GM19043 (cell line): Measurements from ENCODE around the gene SIL1.

ENCODE experiments used
- ATAC-seq: cut with Tn5 transposase; IDR thresholded peaks from one replicate; pipeline ENCODE4 v1.9.1; 2021; ENCODE audit warnings: low read depth; ENCODE audit not compliant: unreplicated experiment

Gene SIL1

DNA sequence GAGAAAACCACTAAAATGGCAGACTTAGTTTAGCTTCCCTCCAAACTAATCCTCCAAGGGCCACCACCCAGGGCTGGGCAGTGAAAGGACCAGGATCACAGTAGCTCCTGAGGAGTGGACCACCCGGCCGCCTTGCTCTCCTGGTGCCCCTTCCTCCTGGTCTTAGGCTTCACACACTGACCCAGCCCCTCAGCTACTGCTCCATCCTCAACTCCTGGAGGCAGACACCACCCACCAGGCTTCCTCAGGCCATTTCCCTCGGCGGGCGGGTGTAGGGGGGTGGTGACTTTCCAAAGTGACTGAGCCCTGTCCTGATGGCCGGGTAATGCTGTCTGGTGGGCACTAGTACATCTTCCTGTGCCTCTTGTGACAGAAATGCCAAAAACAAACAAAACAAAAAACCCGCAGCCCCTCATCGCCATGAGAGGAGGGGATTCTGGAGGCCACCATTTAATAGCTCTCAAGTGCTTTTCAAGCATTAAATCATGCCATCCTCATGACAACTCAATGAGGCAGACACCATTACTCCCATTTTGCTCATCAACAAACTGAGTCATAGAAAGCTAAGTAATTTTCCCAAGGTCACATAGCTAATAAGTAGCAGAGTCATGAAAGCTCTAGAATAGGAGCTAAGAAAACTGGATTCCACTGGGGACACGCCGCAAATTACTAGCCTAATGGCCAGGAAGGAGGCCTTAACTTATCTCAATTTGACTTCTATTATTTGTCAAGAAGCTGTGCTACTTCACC, 231.8 kb downstream of the SIL1 start:
- ATAC-seq = no peak

DNA sequence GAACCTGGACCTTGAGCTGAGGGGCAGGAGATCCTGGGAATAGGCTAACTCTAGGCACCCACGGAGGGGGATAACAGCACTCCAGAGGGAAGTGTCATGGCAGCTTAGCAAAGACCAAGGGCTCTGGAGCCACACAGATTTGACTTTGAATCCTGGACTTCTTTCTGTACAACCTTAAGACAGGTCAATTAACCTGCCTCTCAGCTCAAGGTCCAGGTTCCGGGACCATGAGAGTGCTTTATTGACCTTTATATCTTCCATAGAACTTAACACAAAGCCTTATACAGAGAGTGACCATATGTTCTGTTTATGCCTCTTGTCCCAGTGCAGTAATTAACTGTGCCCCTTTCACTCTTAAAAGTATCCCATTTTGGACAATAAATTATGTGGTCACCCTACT, 232.5 kb downstream of the SIL1 start:
- ATAC-seq = no peak

DNA sequence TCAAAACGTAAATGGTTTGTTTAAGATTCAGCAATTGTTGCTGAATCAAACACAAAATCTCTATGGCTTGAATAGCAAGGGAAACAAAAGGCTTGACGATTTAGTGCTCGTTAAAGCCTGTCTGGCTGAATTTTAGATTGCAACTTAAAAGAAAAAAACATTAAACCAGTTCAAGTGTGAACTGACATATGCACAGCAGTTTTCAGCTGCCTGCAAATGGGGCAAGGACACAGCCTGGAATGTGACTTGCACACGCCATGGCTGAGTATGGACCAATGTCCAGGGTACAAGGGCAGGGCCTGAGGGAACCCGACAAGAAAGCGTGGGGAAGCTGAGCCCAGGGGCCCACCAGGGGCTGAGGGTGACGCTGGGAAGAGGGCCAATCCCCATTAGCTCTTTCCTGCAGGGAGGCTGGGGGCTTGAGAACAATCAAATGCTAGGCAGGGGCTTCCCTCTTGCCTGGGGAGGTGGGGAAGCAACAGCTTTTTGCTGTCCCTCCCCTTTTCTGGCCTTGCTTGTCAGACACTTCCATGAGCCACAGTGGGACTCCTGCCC, 233.4 kb downstream of the SIL1 start:
- no peak for ATAC-seq

DNA sequence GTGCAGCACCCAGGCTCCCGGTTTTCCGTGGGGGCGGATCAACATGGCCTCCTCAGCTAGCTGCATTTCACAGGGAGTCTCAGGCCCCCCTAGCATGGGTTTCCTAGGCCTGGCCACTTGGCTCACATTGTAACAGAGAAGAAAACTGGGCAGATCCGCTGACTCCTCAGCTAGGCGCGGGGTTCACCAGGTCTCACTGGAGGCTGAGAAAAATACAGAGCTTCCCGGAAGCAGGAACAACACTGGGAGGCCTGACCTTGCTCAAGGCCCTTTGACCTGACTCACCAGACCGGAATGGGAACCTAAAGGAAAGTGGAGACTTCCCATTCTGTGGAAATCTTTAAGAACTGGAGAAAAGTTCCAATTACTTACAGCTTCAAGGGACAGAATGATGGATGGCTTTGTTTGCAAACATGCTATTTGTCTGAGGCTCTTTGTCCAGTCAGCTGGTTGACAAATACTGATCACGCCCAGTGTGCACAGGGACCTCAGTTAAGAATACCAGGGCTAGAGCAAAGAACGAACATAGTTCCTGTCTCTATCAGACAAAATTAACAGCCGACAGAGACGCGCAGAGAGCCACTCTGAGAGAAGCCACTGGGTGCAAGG, 234.3 kb downstream of the SIL1 start:
- no peak for ATAC-seq

DNA sequence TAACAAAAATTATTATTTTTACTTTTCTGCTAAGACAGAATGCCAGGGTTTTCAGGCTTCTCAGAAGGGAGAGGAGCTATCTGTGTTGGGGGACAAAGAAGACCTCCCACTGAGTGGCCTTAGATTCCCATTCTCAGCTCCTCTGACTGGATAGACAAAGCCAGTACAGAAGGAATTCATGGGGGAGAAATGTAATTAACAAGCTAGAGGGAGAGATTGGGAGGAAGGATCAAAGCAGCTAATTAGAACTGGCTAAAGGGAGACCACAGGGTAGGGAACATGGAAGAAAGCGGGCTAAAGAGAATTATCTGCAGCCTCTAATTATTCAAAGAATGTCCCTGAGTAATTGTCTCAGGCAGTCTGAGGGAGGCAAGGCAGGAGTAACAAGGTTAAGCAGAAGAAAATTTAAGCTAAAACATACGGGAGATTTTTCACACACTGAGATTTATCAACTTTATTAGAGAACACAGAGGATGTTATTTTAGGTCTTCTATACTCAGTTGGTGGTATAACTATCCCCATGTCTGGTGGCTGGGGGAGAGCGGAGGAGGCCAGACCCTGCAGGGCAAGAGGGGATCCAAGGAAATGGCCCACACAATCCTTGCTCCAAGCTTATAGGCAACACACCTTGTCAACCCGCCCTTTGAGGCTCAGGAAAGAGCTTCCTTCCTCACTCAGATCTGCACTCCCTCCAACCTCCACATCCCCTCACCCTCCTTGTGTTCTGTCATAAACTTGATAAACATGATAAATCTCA, 235.4 kb downstream of the SIL1 start:
- ATAC-seq = no peak

DNA sequence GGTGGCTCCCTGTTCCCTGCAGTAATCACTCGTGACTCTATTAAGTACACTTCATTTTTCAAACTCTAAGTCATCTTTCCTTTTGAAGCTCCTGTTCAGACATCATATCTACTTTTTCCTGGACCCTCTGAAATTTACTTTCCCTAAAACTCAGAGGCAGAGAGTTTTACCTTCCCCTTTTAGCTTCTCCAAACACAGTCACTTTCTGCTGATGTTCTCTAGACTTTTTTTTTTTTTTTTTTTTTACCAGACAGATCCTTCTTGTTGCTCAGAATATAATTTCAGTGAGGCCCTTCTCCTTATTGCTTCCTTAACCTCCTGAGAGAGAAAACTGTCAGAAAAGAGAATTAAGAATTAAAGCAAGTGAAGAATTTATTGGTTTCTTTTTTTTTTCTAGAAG, 236.4 kb downstream of the SIL1 start:
- no peak for ATAC-seq

DNA sequence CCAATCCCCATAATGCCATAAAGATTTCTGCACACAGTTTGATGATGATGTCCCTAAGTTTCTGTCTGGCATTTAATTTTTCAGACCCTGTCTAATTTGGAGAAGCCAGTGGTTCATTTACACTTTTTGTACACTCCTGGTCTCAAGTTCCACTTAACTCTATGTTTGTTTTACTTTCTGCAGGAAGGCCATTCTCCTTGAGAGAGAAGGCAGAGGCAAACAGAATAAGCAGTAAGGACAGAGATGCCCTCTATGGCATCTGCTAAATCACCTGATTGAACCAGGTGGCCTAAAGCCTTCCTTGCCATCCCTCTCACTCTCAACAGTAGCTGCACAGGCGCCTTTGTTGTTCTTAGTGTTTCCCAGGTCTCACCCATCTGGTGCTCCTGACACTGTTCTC, 236.9 kb downstream of the SIL1 start:
- ATAC-seq = no peak

DNA sequence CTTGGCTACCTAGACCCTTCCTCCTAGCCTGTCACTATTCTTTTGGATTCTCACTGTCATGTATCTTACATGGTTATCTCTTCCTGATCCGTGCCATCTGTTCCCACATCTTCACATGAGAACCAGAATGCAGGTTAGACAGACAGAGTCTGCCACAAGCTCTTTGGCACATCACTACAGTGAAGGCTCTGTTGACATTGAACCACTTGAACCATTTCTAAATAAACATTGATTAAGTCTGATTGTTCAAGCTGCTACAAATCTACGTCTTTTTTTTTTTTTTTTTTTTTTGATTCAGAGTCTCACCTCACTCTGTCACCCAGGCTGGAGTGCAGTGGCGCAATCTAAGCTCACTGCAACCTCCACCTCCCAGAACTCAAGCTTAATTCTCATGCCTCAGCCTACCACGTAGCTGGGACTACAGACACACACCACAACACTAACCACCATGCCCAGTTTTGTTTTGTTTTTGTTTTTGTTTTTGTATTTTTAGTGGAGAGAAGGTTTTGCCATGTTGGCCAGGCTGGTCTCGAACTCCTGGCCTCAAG, 237.9 kb downstream of the SIL1 start:
- no peak for ATAC-seq

DNA sequence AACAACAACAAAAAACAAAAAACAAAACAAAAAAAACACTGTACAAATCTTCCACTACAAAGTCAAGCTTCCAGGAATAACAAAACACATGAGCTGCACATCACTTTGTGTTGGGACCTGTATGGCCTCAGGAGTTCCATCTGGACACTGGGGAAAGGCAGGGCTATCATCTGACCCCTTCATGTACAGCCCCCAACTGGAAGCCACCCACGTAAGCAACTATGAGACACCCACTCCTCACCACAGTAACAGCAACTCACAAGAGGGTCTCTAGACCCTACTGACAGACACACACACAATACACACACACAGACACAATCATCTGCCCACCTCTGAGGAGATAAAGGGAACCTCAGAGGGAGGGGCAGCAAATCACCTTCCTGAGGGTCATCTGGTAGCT, 241.4 kb downstream of the SIL1 start:
- ATAC-seq = no peak

DNA sequence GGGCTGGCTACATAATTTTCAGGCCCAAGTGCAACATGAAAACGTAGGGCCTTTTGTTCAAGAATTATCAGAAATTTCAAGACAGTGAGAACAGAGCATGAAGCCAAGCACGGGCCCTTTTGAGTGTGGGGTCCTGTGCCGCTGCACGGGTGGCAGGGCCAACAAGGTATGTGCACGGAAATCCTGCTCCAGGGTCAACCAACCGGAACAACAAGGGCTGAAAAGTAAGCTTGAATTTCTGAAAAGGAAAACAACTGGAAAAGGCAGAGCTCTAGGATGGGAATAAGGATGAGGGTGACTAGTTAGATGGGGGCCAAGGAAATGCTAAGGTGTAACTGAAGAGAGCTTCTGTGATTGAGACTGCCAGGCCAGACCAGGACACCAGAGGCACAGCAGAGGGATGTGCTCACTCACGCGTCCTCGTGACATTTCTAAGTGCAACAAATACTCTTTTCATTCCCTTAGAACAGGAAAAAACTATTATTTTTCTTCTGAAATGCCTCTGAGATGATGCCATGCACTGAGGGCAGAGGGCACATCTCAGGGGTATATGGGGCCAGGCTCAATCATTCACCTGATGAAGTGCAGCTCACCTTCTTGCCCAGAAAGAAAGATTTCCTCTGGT, 242.4 kb downstream of the SIL1 start:
- ATAC-seq = no peak

DNA sequence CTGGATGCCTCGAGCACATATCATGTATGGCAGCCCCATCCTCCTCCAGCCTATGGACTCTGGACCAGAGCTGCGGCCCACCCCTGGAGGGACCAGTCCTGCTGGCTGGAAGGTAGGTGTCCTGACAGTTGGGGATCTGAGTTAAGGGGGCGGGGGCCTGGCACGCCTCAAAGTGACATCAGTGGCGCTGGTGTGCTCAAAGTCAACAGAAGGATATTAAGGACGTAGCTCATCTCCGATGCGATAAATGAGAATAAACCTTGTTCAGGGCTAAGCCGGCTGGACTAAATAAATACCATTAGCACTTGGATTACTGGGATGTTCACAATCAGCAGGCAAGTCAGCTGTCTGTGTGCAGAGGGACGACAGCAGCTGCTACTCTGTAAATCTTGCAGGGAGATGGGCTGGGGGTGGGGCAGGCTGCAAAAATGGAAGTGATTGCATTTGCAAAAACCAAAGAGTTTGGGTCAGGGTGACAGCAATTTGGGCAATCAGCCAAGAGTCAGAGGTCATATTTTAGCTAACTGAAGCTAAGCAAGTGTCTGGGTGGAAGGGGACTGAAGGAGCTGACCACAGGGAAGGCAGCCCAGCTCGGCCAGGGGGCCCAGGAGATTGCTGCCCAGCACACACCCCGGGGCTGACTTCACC, 243.0 kb downstream of the SIL1 start:
- ATAC-seq = no peak

DNA sequence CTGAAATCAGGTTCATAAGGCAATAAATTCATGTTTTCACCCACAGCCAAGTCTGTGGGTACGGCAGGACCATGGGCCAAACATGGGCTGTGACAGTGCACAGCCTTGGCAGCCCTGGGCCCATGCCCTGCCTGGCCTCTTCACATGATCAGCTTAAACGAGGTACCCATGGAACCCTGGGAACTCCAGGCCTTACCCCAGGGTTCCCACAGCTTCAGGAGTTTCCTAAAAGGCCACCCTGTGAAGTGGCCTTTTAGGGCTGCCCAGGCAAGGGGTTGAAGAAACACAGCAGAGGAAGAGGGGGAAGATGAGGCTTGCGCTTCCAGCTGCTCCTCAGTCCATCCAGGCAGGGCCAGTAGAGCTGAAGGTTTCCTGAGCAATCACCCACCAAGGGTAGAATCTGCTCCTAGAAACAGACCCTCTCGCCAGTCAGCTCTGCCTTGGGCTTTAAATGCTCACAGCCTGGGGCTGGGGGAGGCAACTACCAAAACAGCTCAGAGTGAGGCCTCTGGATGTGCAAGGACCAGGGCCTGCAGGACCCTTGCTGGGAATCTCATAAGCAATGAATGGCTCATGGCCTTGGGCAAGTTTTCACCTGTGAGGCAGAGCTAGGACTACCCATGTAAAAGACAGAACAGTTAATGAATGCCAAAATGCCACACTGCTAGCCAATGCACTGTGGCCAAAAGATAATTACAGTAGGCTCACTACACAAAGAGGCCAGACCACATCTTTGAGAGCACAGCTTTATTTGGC, 243.7 kb downstream of the SIL1 start:
- no peak for ATAC-seq

DNA sequence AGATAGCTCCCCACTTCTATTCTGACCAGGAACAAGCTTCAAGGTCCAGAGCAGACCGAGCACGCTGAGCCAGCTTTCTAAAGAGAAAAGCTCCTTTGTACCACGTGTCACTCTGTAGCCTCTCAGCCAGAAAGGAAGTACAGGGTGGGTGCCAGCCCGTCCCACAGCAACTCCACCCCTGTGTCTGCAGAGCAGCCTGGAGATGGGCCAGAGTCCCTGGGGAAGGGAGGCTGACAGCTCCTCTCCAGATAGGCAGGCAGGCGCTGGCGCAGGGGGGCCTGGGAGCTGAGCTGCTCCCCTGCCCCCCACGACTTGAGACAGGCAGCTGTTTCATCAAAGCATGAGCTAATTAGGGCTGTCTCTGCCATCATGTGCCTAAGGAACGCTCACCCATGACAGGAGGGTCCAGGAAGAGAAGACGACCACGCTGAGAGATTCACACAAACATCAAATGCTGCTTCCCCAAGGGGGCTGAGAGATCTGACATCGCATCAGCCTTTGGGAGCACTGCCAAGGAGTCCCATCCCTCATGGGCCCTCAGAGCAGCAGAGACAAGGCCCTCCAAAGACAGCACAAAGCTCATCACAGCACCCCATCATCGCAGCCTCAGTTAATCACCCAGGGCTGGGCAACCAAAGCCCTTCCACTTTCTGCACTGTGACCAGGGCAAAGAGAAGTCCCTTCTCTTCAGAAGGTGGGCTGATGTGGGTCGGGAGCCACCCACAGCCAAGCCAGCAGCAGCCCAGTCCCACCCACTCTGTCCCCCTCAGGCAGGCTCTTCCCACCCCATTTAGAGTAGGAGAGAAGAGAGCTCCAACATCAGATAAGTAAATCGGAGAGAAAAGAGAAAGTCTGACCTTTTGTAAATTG, 244.5 kb downstream of the SIL1 start:
- ATAC-seq = peak; percentile 83

DNA sequence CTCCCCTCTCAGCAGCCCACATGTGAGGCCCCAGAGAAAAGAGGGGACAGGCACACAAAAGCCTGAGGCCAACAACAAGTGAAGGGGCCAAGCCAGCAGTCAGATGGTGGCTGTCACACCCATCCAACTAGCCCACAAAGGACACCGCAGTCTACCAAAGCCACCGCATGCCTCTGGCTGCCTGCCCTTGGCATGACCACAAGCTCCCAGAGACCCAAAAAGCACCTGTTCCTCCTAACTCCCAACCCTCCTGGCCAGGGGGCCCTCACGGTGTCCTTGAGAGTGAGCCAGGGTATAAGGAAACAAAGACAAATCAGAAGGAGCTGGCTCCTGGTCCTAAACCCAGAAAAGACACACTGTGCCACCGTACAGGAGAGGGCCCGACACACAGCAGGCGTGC, 245.2 kb downstream of the SIL1 start:
- peak; percentile 21 for ATAC-seq

DNA sequence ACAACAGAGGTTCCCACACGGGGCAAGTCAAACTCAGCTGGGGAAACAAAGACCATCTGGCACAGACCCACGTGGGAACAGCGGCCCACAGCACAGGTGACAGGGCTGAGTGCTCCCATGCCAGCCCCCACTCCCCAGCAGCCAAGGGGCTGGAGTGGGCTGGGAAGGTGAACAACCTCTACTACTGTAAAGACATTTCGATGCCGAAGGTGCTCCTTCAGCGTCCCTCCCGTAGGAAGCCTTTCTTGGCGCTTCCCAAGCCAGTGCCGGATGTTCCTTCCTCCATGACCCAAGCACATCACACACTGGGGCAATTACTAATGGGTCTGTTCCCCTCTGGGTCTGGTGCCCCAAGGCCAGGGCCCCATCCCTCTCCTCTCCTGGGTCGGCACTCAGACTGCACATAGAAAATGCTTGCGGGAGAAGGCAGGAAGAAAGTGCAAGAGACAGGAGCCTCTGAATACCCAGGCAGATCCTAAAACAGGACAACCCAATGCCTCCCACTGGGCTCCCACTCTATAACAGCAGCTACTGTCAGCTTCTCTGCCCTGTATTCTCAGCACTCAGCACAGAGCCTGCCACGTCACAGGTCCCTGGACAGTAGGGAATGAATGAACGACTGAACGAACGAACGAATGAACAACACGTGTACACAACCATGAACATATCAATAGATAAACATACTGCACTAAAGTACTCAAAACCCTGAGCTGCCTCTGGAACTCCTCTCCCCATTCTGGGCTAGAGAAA, 246.0 kb downstream of the SIL1 start:
- ATAC-seq = no peak

DNA sequence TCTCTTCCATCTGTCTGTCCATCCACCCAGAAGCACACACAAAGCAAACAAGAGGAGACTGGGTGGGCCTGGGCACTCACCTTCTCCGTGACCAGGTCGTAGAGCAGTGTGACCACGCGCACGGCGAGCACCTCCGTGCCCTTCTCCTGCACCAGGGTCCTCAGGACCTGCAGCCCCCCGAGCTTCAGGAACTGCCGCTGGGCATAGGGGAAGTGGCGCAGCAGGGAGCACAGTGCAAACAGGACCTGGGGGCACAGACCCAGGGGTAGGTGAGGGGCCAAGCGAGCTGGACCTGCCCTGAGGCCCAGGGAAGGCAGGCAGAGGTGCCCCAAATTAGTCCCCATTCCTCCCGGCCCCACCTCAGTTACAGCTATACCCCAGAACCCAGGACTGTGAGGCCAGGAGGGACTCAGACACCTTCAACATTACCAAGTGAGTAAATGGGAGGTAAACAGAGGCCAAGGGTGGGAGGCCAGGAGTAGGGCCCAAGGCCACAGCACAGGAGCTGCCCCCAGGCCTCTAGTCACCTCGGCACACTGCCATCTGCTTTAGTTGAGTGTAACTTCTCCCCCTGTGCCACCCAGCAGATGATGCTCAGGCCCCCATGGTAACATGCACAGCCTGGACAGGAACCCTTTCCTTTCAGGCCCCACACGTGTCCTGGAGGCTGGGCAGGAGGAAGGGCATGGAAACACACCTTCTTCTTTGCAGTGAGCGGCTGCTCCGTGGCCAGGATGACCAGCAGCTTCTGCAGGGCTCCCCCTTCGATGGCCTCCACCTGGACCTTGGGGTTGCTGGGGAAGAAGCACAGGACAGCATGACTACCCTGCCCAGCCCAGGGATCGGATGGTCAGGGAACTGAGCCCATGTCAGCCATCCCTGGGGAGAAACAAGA, 246.8 kb downstream of the SIL1 start:
- ATAC-seq = no peak
